ENCODE measurements around the gene CPA4.
"Not testable (repeated sequence)": the region's sequence is repeated elsewhere in the genome, so short reads cannot be mapped to it uniquely, and the experiment has no call there.

CPA4 gene

GRCh38 chr7:130303127-130303526 is 10.2 kb downstream of the CPA4 start:
- DNase-seq (ENCODE audit: low read depth in 2 of 2): no peak

GRCh38 chr7:130303551-130303950 is 10.6 kb downstream of the CPA4 start:
- DNase-seq (ENCODE audit: low read depth in 2 of 2): no peak

GRCh38 chr7:130303982-130304381 is 11.0 kb downstream of the CPA4 start:
- no peak for DNase-seq (ENCODE audit: low read depth in 2 of 2)

GRCh38 chr7:130304878-130305277 is 11.9 kb downstream of the CPA4 start:
- DNase-seq (ENCODE audit: low read depth in 2 of 2): no peak

GRCh38 chr7:130305433-130306042 is 12.6 kb downstream of the CPA4 start:
- DNase-seq (ENCODE audit: low read depth in 2 of 2): no peak

- no peak for DNase-seq (ENCODE audit: low read depth in 2 of 2)
Observed at GRCh38 chr7:130309986-130310385, 17.0 kb downstream of the CPA4 start.

GRCh38 chr7:130314305-130314704 is 21.3 kb downstream of the CPA4 start:
- DNase-seq (ENCODE audit: low read depth in 2 of 2): no peak

GRCh38 chr7:130319541-130319940 is 26.6 kb downstream of the CPA4 start:
- DNase-seq (ENCODE audit: low read depth in 2 of 2): no peak

- DNase-seq (ENCODE audit: low read depth in 2 of 2): not testable (repeated sequence)
Observed at GRCh38 chr7:130321542-130322229, 28.7 kb downstream of the CPA4 start.

GRCh38 chr7:130322615-130323014 is 29.7 kb downstream of the CPA4 start:
- DNase-seq (ENCODE audit: low read depth in 2 of 2): no peak

- DNase-seq (ENCODE audit: low read depth in 2 of 2): no peak
Observed at GRCh38 chr7:130324306-130324943, 31.5 kb downstream of the CPA4 start.

- no peak for DNase-seq (ENCODE audit: low read depth in 2 of 2)
Observed at GRCh38 chr7:130329681-130330080, 36.7 kb downstream of the CPA4 start.

GRCh38 chr7:130332259-130333053 is 39.5 kb downstream of the CPA4 start:
- no peak for DNase-seq (ENCODE audit: low read depth in 2 of 2)

GRCh38 chr7:130333832-130334231 is 40.9 kb downstream of the CPA4 start:
- DNase-seq (ENCODE audit: low read depth in 2 of 2): no peak

GRCh38 chr7:130334274-130334673 is 41.3 kb downstream of the CPA4 start:
- DNase-seq (ENCODE audit: low read depth in 2 of 2): no peak

GRCh38 chr7:130337410-130337971 is 44.5 kb downstream of the CPA4 start:
- DNase-seq (ENCODE audit: low read depth in 2 of 2): no peak

- no peak for DNase-seq (ENCODE audit: low read depth in 2 of 2)
Observed at GRCh38 chr7:130338233-130338632, 45.3 kb downstream of the CPA4 start.

- no peak for DNase-seq (ENCODE audit: low read depth in 2 of 2)
Observed at GRCh38 chr7:130341882-130342281, 48.9 kb downstream of the CPA4 start.

GRCh38 chr7:130342701-130343380 is 49.9 kb downstream of the CPA4 start:
- no peak for DNase-seq (ENCODE audit: low read depth in 2 of 2)

GRCh38 chr7:130344271-130344866 is 51.4 kb downstream of the CPA4 start, which contains the start of gene CPA5:
Gene CPA5 (plus strand): TSS chr7:130344816. CDS start chr7:130346486, 1,670 bp downstream.
- DNase-seq (ENCODE audit: low read depth in 2 of 2): no peak

- DNase-seq (ENCODE audit: low read depth in 2 of 2): no peak
Observed at GRCh38 chr7:130345136-130345535, 52.2 kb downstream of the CPA4 start.

Measured in stimulated activated CD4-positive, alpha-beta T cell treated with anti-CD3 and anti-CD28 coated beads, Interleukin-1b, Interleukin-23, amount 100 ng/mL, for 1 hour (primary cell).